Measurements from ENCODE around the gene MICU2. TPM values are rescaled to one million over a fixed set of nuclear protein-coding genes. Genes with fewer than 3 reads are reported as not detected.

The MICU2 gene
- total and polyA plus RNA-seq, 2 of the 4 experiments (the other 2 are of a cell fraction), result 14.9 to 25.0 TPM

Small RNA genes within 50 kb of the gene (microRNA-seq; reads per million reads assigned to microRNA genes)
- not detected for gene RNU6-59P (ENCODE audit: insufficient read depth, insufficient read length)

Small RNA genes within 50 kb of the gene (small RNA-seq; reads per million reads assigned to genes)
- gene RNU6-59P, result 0 to 0.60 (median 0) reads per million in 5 experiments

Other genes starting within 250 kb of the MICU2 start
- gene ZDHHC20, start 144.9 kb downstream of the MICU2 start, total RNA-seq (2012; rRNA removed), result 72.4 and 104 TPM in 2 replicates
- gene ZDHHC20, start 144.9 kb downstream of the MICU2 start, polyA plus RNA-seq (2012; rRNA removed), result 11.6 and 16.1 TPM in 2 replicates
- gene FGF9, start 66.9 kb upstream of the MICU2 start, total RNA-seq (2012; rRNA removed), result under 0.01 TPM in 2 replicates
- gene FGF9, start 66.9 kb upstream of the MICU2 start, polyA plus RNA-seq (2012; rRNA removed), result 0.03 and 0.05 TPM in 2 replicates

Data from IMR-90 (cell line).